B cell (primary cell): ENCODE measurements around the gene SPINK5. TPM values are rescaled to one million over a fixed set of nuclear protein-coding genes. Genes with fewer than 3 reads are reported as not detected.

Experiments
- ATAC-seq: fragments of 200-7000 bp; cut with Tn5 transposase; one replicate; pipeline ENCODE4 v1.10.0; 2021; ENCODE audit warnings: low read depth, mild to moderate bottlenecking, moderate number of reproducible peaks, moderate library complexity
- CTCF ChIA-PET: fragments of 350-600 bp; sonication (Branson Sonifier 250); formaldehyde crosslinking; loops from one replicate; lab custom pipeline; 2021; ENCODE audit warnings: antibody characterized with exemption, inconsistent platforms; lab: Charles Lee
- POLR2A ChIA-PET: fragments of 350-600 bp; sonication (Branson Sonifier 250); formaldehyde crosslinking; loops from one replicate; lab custom pipeline; 2021; ENCODE audit warnings: antibody characterized with exemption; lab: Charles Lee
- DNase-seq: peaks from one replicate; pipeline ENCODE4 v3.0.0; 2013
- H2AFZ ChIP-seq: 2 replicates; pipeline ENCODE4 v1.6.1; 2012; ENCODE audit warnings: mild to moderate bottlenecking, low read depth, low read length; ENCODE audit not compliant: insufficient read depth, poor library complexity, severe bottlenecking
- H3K27ac ChIP-seq, 2 donors: 1 replicate in 1 of 2; 2 replicates in 1 of 2; pipeline ENCODE4 v1.5.1; 2012 to 2013; ENCODE audit warnings: low read length in 2 of 2, mild to moderate bottlenecking in 2 of 2, moderate library complexity in 1 of 2
- H3K27me3 ChIP-seq, 4 experiments: fragments of 200-600 bp in 1 of 4; sonication (generic) in 1 of 4; replicated peaks in 1 of 4; 1 replicate in 2 of 4; 2 replicates in 2 of 4; pipeline versions ENCODE4 v1.6.1 to v1.7.0; 2013 to 2016; ENCODE audit warnings: low read length in 3 of 4, mild to moderate bottlenecking in 2 of 4, mixed read lengths in 1 of 4, moderate library complexity in 1 of 4; ENCODE audit not compliant: insufficient read depth in 4 of 4, control insufficient read depth in 3 of 4; ENCODE audit errors: control extremely low read depth in 1 of 4
- H3K36me3 ChIP-seq, 2 experiments: replicated peaks in 1 of 2; 1 replicate in 1 of 2; 2 replicates in 1 of 2; pipeline versions ENCODE4 v1.6.1 to v1.7.1; 2013; ENCODE audit warnings: low read length in 1 of 2; ENCODE audit not compliant: insufficient read depth in 2 of 2, control insufficient read depth in 1 of 2; ENCODE audit errors: control extremely low read depth in 1 of 2, extremely low read depth in 1 of 2
- H3K4me1 ChIP-seq, 2 donors: fragments of 200-600 bp in 1 of 2; sonication (generic) in 1 of 2; 1 replicate in 1 of 2; 2 replicates in 1 of 2; pipeline versions ENCODE4 v1.5.1 to v1.6.1; 2013 to 2017; ENCODE audit warnings: low read length in 2 of 2; ENCODE audit not compliant: control insufficient read depth in 2 of 2, insufficient read depth in 2 of 2
- H3K4me2 ChIP-seq: replicated peaks from 2 replicates; pipeline ENCODE3; 2012; ENCODE audit warnings: mild to moderate bottlenecking, low read depth, low read length; ENCODE audit not compliant: poor library complexity, severe bottlenecking
- H3K4me3 ChIP-seq, 5 experiments: fragments of 200-600 bp in 1 of 5; sonication (generic) in 1 of 5; 1 replicate in 3 of 5; 2 replicates in 2 of 5; pipeline versions ENCODE4 v1.5.1 to v1.7.0; 2011 to 2016; ENCODE audit warnings: low read length in 4 of 5, mild to moderate bottlenecking in 4 of 5, low read depth in 2 of 5, control low read depth in 1 of 5, moderate library complexity in 1 of 5; ENCODE audit not compliant: insufficient read depth in 1 of 5; ENCODE audit errors: control extremely low read depth in 1 of 5, extremely low read depth in 1 of 5
- H3K79me2 ChIP-seq: fragments of 200-600 bp; sonication (generic); one replicate; pipeline ENCODE4 v1.6.0; 2016; ENCODE audit warnings: low read length; ENCODE audit not compliant: control insufficient read depth, insufficient read depth
- H3K9ac ChIP-seq: fragments of 200-600 bp; sonication (generic); 2 replicates; pipeline ENCODE4 v1.6.1; 2017; ENCODE audit warnings: mild to moderate bottlenecking, low read length, moderate library complexity
- H3K9me3 ChIP-seq, 3 donors: one replicate each; pipeline versions ENCODE4 v1.6.1 to v1.7.1; 2013; ENCODE audit warnings: low read length in 2 of 3; ENCODE audit not compliant: control insufficient read depth in 2 of 3, insufficient read depth in 1 of 3; ENCODE audit errors: control extremely low read depth in 1 of 3
- H4K20me1 ChIP-seq: 2 replicates; pipeline ENCODE4 v1.6.0; 2012; ENCODE audit warnings: mild to moderate bottlenecking, low read length; ENCODE audit not compliant: insufficient read depth, control insufficient read depth, poor library complexity, severe bottlenecking
- H3K27ac Mint-ChIP-seq: one replicate; pipeline ENCODE4 v1.8.0; 2021; ENCODE audit warnings: mixed read lengths
- H3K27me3 Mint-ChIP-seq: one replicate; pipeline ENCODE4 v1.8.0; 2021; ENCODE audit warnings: mixed read lengths
- H3K4me1 Mint-ChIP-seq: one replicate; pipeline ENCODE4 v1.8.0; 2021; ENCODE audit warnings: mixed read lengths
- H3K4me3 Mint-ChIP-seq: one replicate; pipeline ENCODE4 v1.8.0; 2021; ENCODE audit warnings: mixed read lengths
- H3K9me3 Mint-ChIP-seq: one replicate; pipeline ENCODE4 v1.8.0; 2022; ENCODE audit warnings: mixed read lengths; ENCODE audit not compliant: insufficient read depth
- CTCF ChIP-seq: fragments of 200-600 bp; IDR thresholded peaks from one replicate; pipeline ENCODE4 v1.8.0; 2022; ENCODE audit warnings: antibody characterized with exemption, mild to moderate bottlenecking
- EZH2 ChIP-seq: IDR thresholded peaks from 2 replicates; pipeline ENCODE4 v1.6.1; 2012; ENCODE audit warnings: borderline replicate concordance, low read depth, mild to moderate bottlenecking, moderate library complexity, low read length; ENCODE audit not compliant: insufficient read depth, poor library complexity, severe bottlenecking
- WGBS: methylation state at CpG from one replicate; pipeline ENCODE4 v1.1.5; 2013; ENCODE audit warnings: missing lambda C conversion rate; ENCODE audit not compliant: insufficient coverage; 5-methylcytosine and 5-hydroxymethylcytosine counted together
- intact Hi-C: fragments of 100-400 bp; cut with micrococcal nuclease; formaldehyde crosslinking; loops from one replicate; pipeline ENCODE4 v1.10.0; 2022
- polyA plus RNA-seq: library from polyadenylated mRNA; depleted of rRNA; stranded (reverse); fragments of >200 nt; gene quantifications from 2 replicates; pipeline ENCODE4 v1.2.3, GENCODE V29; 2012
- total RNA-seq, 2 donors: library from RNA; stranded (reverse); fragments of 120-200 nt in 1 of 2; gene quantifications; 1 replicate in 1 of 2; 2 replicates in 1 of 2; pipeline versions ENCODE4 v1.2.3 to v1.2.4, GENCODE V29; 2013 to 2022

Gene SPINK5
- total and polyA plus RNA-seq, 2 donors (not counting 1 experiment from before 2014, with no cell fraction given) = not detected

- intact Hi-C loops = no loop called here
- ATAC-seq (no peak), DNase-seq (no peak)
- H4K20me1 ChIP-seq = no peaks in the 10 kb centered on the region
- H3K27me3 ChIP-seq = no peaks in the 10 kb centered on the region
- no peaks in the 10 kb centered on the region for H3K79me2 ChIP-seq
- Mint-ChIP-seq H3K27ac (no peak overlapping the region), H3K27me3 (peaks cover 7% of the 10 kb centered on the region), H3K4me3 (no peak overlapping the region), H3K4me1 (no peaks in the 10 kb centered on the region), H3K9me3 (no peaks in the 10 kb centered on the region)
- no peak overlapping the region for H2AFZ ChIP-seq
- H3K4me2 ChIP-seq = no peak overlapping the region
- no peak overlapping the region for H3K4me3 ChIP-seq
- TF ChIP-seq EZH2 (no peak), CTCF (no peak)
- 94% methylated on average over 4 of the region's 5 CpGs for WGBS
- no peaks in the 10 kb centered on the region for H3K36me3 ChIP-seq
- H3K4me1 ChIP-seq = no peaks in the 10 kb centered on the region
- ChIA-PET CTCF (no interaction called here), POLR2A (no interaction called here)
- H3K27ac ChIP-seq = no peak overlapping the region
- no peaks in the 10 kb centered on the region for H3K9me3 ChIP-seq
- no peak overlapping the region for H3K9ac ChIP-seq
Measured at GRCh38 chr5:148135091-148136048, 71.6 kb downstream of the SPINK5 start.

DNA sequence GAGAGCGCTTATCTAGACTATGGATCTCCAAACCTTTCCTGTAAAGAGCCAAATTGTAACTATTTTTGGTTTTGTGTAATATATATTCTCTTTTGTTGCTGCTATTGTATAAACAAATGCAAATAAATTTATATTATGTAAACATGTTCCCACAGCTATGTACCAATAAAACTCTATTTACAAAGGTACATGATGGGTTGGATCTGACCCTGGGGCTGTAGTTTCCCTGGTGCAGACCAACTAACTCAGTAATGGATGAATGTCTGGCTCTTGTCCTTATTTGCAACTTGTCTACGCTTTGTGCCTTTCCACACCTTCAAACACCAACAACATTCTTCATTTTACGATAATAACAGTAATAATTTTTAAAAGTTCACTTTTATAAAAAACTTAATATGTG lies 77.1 kb downstream of the SPINK5 start:
- TF ChIP-seq EZH2 = no peak
- no peak for TF ChIP-seq CTCF
- Histone ChIP-seq H3K4me1 (no peaks in the 10 kb centered on the region), H3K9me3 (no peaks in the 10 kb centered on the region), H4K20me1 (no peaks in the 10 kb centered on the region), H2AFZ (no peak overlapping the region), H3K79me2 (no peaks in the 10 kb centered on the region), H3K36me3 (no peaks in the 10 kb centered on the region), H3K9ac (no peak overlapping the region), H3K27me3 (no peaks in the 10 kb centered on the region), H3K4me3 (no peak overlapping the region), H3K4me2 (no peak overlapping the region), H3K27ac (no peak overlapping the region)
- ChIA-PET CTCF (no interaction called here), POLR2A (no interaction called here)
- intact Hi-C loops = no loop called here
- H3K9me3 Mint-ChIP-seq = no peaks in the 10 kb centered on the region
- no peak overlapping the region for H3K4me3 Mint-ChIP-seq
- H3K27ac Mint-ChIP-seq = no peak overlapping the region
- no CpG with 5 or more reads among the region's 3 CpGs for WGBS
- H3K27me3 Mint-ChIP-seq = peaks cover 7% of the 10 kb centered on the region
- DNase-seq = no peak
- ATAC-seq = no peak
- no peaks in the 10 kb centered on the region for H3K4me1 Mint-ChIP-seq
